HepG2 (cell line): Measurements from ENCODE around the gene OR4D9. TPM values are rescaled to one million over a fixed set of nuclear protein-coding genes. Genes with fewer than 3 reads are reported as not detected.

ENCODE experiments used
- ATF4 ChIP-seq, 2 experiments: fragments of 450-650 bp in 1 of 2; sonication (generic) in 1 of 2; formaldehyde crosslinking; IDR thresholded peaks; 2 replicates each; pipeline versions ENCODE4 v1.5.0 to v1.8.0; 2020 to 2022; ENCODE audit warnings: mild to moderate bottlenecking in 1 of 2, missing genetic modification reagents in 1 of 2
- ETV5 ChIP-seq: IDR thresholded peaks from 2 replicates; pipeline ENCODE4 v1.6.1; 2018; ENCODE audit warnings: missing biosample characterization, missing genetic modification reagents, inconsistent platforms, borderline replicate concordance
- FOSL2 ChIP-seq: sonication (generic); formaldehyde crosslinking; IDR thresholded peaks from 2 replicates; pipeline ENCODE4 v1.4.0; 2020; ENCODE audit warnings: missing genetic modification reagents
- JUND ChIP-seq: sonication (generic); formaldehyde crosslinking; IDR thresholded peaks from 2 replicates; pipeline ENCODE4 v1.8.0; 2022; ENCODE audit warnings: mild to moderate bottlenecking, missing genetic modification reagents
- KDM3A ChIP-seq: IDR thresholded peaks from 2 replicates; pipeline ENCODE4 v1.6.1; 2018; ENCODE audit warnings: low read depth, missing compliant biosample characterization
- KLF13 ChIP-seq: sonication (generic); formaldehyde crosslinking; IDR thresholded peaks from 2 replicates; pipeline ENCODE4 v1.4.0; 2020; ENCODE audit warnings: mild to moderate bottlenecking, missing genetic modification reagents
- MAX ChIP-seq: IDR thresholded peaks from 2 replicates; pipeline ENCODE4 v1.6.1; 2012; ENCODE audit warnings: inconsistent platforms
- MNT ChIP-seq: fragments of 450-650 bp; IDR thresholded peaks from 2 replicates; pipeline ENCODE4 v1.6.1; 2016
- NCOA1 ChIP-seq: sonication (generic); formaldehyde crosslinking; IDR thresholded peaks from 2 replicates; pipeline ENCODE4 v1.9.0; 2021; ENCODE audit warnings: missing genetic modification reagents
- NR2C2 ChIP-seq: sonication (generic); formaldehyde crosslinking; IDR thresholded peaks from 2 replicates; pipeline ENCODE4 v1.4.0; 2020; ENCODE audit warnings: missing genetic modification reagents, mild to moderate bottlenecking, moderate library complexity, borderline replicate concordance
- PRMT3 ChIP-seq: sonication (generic); formaldehyde crosslinking; IDR thresholded peaks from 2 replicates; pipeline ENCODE4 v1.8.1; 2022; ENCODE audit warnings: low read depth, mild to moderate bottlenecking, moderate library complexity, missing genetic modification reagents, borderline replicate concordance
- RBM22 ChIP-seq: fragments of 200-400 bp; formaldehyde crosslinking; optimal IDR thresholded peaks from 2 replicates; pipeline ENCODE3; 2017; ENCODE audit warnings: mild to moderate bottlenecking, low read length, moderate library complexity
- SIX1 ChIP-seq: sonication (generic); formaldehyde crosslinking; IDR thresholded peaks from 2 replicates; pipeline ENCODE4 v1.4.0; 2020; ENCODE audit warnings: missing genetic modification reagents, borderline replicate concordance
- SMAD9 ChIP-seq: sonication (generic); formaldehyde crosslinking; IDR thresholded peaks from 2 replicates; pipeline ENCODE4 v1.5.1; 2020; ENCODE audit warnings: mild to moderate bottlenecking, missing genetic modification reagents
- SP1 ChIP-seq, 2 experiments: fragments of 450-650 bp in 1 of 2; sonication (generic) in 1 of 2; formaldehyde crosslinking in 1 of 2; IDR thresholded peaks; 2 replicates each; pipeline versions ENCODE4 v1.4.0 to v1.6.1; 2016 to 2020; ENCODE audit warnings: missing genetic modification reagents in 1 of 2
- TFDP1 ChIP-seq: IDR thresholded peaks from 2 replicates; pipeline ENCODE4 v1.6.1; 2016; ENCODE audit warnings: missing compliant biosample characterization, missing genetic modification reagents, borderline replicate concordance
- ZMYM3 ChIP-seq: sonication (generic); formaldehyde crosslinking; IDR thresholded peaks from 2 replicates; pipeline ENCODE4 v1.5.1; 2020; ENCODE audit warnings: mild to moderate bottlenecking, missing genetic modification reagents
- ZNF441 ChIP-seq: sonication (generic); formaldehyde crosslinking; IDR thresholded peaks from 2 replicates; pipeline ENCODE4 v1.7.0; 2021; ENCODE audit warnings: missing genetic modification reagents, borderline replicate concordance
- ZNF501 ChIP-seq: sonication (generic); formaldehyde crosslinking; IDR thresholded peaks from 2 replicates; pipeline ENCODE4 v1.5.1; 2020; ENCODE audit warnings: mild to moderate bottlenecking, moderate library complexity, missing genetic modification reagents
- ZNF572 ChIP-seq: sonication (generic); formaldehyde crosslinking; IDR thresholded peaks from 2 replicates; pipeline ENCODE4 v1.5.1; 2020; ENCODE audit warnings: mild to moderate bottlenecking, missing genetic modification reagents
- ZNF615 ChIP-seq: sonication (generic); formaldehyde crosslinking; IDR thresholded peaks from 2 replicates; pipeline ENCODE4 v1.5.0; 2020; ENCODE audit warnings: mild to moderate bottlenecking, missing genetic modification reagents, borderline replicate concordance
- ZNF841 ChIP-seq: sonication (generic); formaldehyde crosslinking; IDR thresholded peaks from 2 replicates; pipeline ENCODE4 v1.8.1; 2023; ENCODE audit warnings: missing genetic modification reagents, borderline replicate concordance
- ZNF879 ChIP-seq: sonication (generic); formaldehyde crosslinking; IDR thresholded peaks from 2 replicates; pipeline ENCODE4 v1.8.1; 2023; ENCODE audit warnings: missing genetic modification reagents
- polyA plus RNA-seq, 8 experiments: library from polyadenylated mRNA; depleted of rRNA in 3 of 8; stranded (reverse) in 7 of 8; unstranded in 1 of 8; fragments of >200 nt; fragmentation: Illumina TruSeq in 4 of 8; extraction: Trizol in 4 of 8; gene quantifications; 2 replicates each; pipeline versions ENCODE4 v1.2.1 to v1.2.3, GENCODE V29; 2011 to 2016; ENCODE audit warnings: low read depth in 4 of 8, missing spikeins in 1 of 8, mixed read lengths in 1 of 8; ENCODE audit not compliant: insufficient read depth in 1 of 8
- total RNA-seq, 5 experiments: library from RNA; depleted of rRNA; stranded (reverse); fragments of >200 nt; fragmentation: Illumina TruSeq; extraction: Trizol; gene quantifications; 2 replicates each; pipeline ENCODE4 v1.2.3, GENCODE V29; 2016; ENCODE audit warnings: low read depth in 1 of 5

OR4D9 gene
- total and polyA plus RNA-seq, 2 of the 13 experiments (the other 11 are each of a cell fraction or from before 2014, with no cell fraction given) = not detected

- peak; percentile 76 for TF ChIP-seq MNT
- 0 out of 2 replicates have a peak, but pooled peaks have one; percentile 16 for TF ChIP-seq ZNF879 (CRISPR knock-in tag)
- peak; percentile 83 for TF ChIP-seq ZNF501 (CRISPR knock-in tag)
- no peak for TF ChIP-seq ZNF841 (CRISPR knock-in tag)
- 0 out of 2 replicates have a peak, but pooled peaks have one; percentile 61 for TF ChIP-seq ZNF441 (CRISPR knock-in tag)
- no peak for TF ChIP-seq SP1 (IDR thresholded peaks at IDR 0.05)
- TF ChIP-seq SP1 (CRISPR knock-in tag; IDR thresholded peaks at IDR 0.05) = no peak
- peak; percentile 83 for TF ChIP-seq RBM22
- TF ChIP-seq NR2C2 (CRISPR knock-in tag) = peak; percentile 26; the same call in 1 of the 2 replicates
- peak; percentile 46 for TF ChIP-seq FOSL2
- TF ChIP-seq ZNF615 (CRISPR knock-in tag) = 0 out of 2 replicates have a peak, but pooled peaks have one; percentile 3
- TF ChIP-seq ATF4 (CRISPR knock-in tag; IDR thresholded peaks at IDR 0.05) = 0 out of 4 replicates have a peak, but pooled peaks of 1 of the 2 experiments have one; percentile 43
- no peak for TF ChIP-seq KLF13 (CRISPR knock-in tag)
- TF ChIP-seq SMAD9 = peak; percentile 45; the same call in 1 of the 2 replicates
- TF ChIP-seq NCOA1 (CRISPR knock-in tag) = no peak
- peak; percentile 9; the same call in 1 of the 2 replicates for TF ChIP-seq SIX1
- TF ChIP-seq PRMT3 (CRISPR knock-in tag) = no peak
- TF ChIP-seq ZNF572 (CRISPR knock-in tag) = no peak
- TF ChIP-seq ZMYM3 (CRISPR knock-in tag) = peak; percentile 42; the same call in 1 of the 2 replicates
- 0 out of 2 replicates have a peak, but pooled peaks have one; percentile 7 for TF ChIP-seq ETV5 (CRISPR knock-in tag)
- 0 out of 2 replicates have a peak, but pooled peaks have one; percentile 15 for TF ChIP-seq KDM3A (CRISPR knock-in tag)
- peak; percentile 85 for TF ChIP-seq MAX
- peak; percentile 12; the same call in 1 of the 2 replicates for TF ChIP-seq JUND (CRISPR knock-in tag)
- peak; percentile 14; the same call in 1 of the 2 replicates for TF ChIP-seq TFDP1
These were observed 39.7 kb downstream of the OR4D9 start (continued) for GRCh38 chr11:59550842-59551658.
